WTC11 (cell line): Measurements from ENCODE around the gene NAV3.

Experiments
- ARID4B ChIP-seq: sonication (generic); formaldehyde crosslinking; IDR thresholded peaks from 2 replicates; pipeline ENCODE4 v1.8.0; 2023; ENCODE audit warnings: missing genetic modification reagents, mild to moderate bottlenecking, borderline replicate concordance
- ELF4 ChIP-seq: sonication (generic); formaldehyde crosslinking; IDR thresholded peaks from 2 replicates; pipeline ENCODE4 v1.8.1; 2022; ENCODE audit warnings: low read depth, mild to moderate bottlenecking, moderate library complexity, missing genetic modification reagents
- ESRRA ChIP-seq: sonication (generic); formaldehyde crosslinking; IDR thresholded peaks from 2 replicates; pipeline ENCODE4 v1.8.1; 2022; ENCODE audit warnings: mild to moderate bottlenecking, missing genetic modification reagents, borderline replicate concordance
- FOXP1 ChIP-seq: sonication (generic); formaldehyde crosslinking; IDR thresholded peaks from 2 replicates; pipeline ENCODE4 v1.8.0; 2022; ENCODE audit warnings: missing genetic modification reagents, mild to moderate bottlenecking, moderate library complexity, borderline replicate concordance
- GABPB1 ChIP-seq: sonication (generic); formaldehyde crosslinking; IDR thresholded peaks from 2 replicates; pipeline ENCODE4 v1.8.1; 2023; ENCODE audit warnings: mild to moderate bottlenecking, missing genetic modification reagents
- JAZF1 ChIP-seq: fragments of 250-450 bp; sonication (Bioruptor Pico); IDR thresholded peaks from 2 replicates; pipeline ENCODE4 v1.9.0; 2021; ENCODE audit warnings: moderate library complexity, mild to moderate bottlenecking, inconsistent platforms
- NFYB ChIP-seq: sonication (generic); formaldehyde crosslinking; conservative IDR thresholded peaks from 2 replicates; pipeline ENCODE4 v1.8.0; 2022; ENCODE audit warnings: low read depth, missing genetic modification reagents
- NR3C1 ChIP-seq: sonication (generic); formaldehyde crosslinking; conservative IDR thresholded peaks from 2 replicates; pipeline ENCODE4 v1.8.1; 2023; ENCODE audit warnings: low read depth, mild to moderate bottlenecking, missing genetic modification reagents
- RORB ChIP-seq: fragments of 250-450 bp; sonication (Bioruptor Pico); IDR thresholded peaks from 2 replicates; pipeline ENCODE4 v1.9.0; 2021; ENCODE audit warnings: mild to moderate bottlenecking
- SP1 ChIP-seq: sonication (generic); formaldehyde crosslinking; conservative IDR thresholded peaks from 2 replicates; pipeline ENCODE4 v1.8.1; 2022; ENCODE audit warnings: missing genetic modification reagents
- ZNF263 ChIP-seq: sonication (generic); formaldehyde crosslinking; IDR thresholded peaks from 2 replicates; pipeline ENCODE4 v1.8.1; 2022; ENCODE audit warnings: low read depth, mild to moderate bottlenecking, moderate library complexity, missing genetic modification reagents
- TF ChIP-seq, protein P1 (sequence below): fragments of 200-600 bp; IDR thresholded peaks from 2 replicates; pipeline ENCODE4 v1.8.0; 2022; ENCODE audit warnings: antibody characterized with exemption
- TF ChIP-seq, protein P2 (sequence below): sonication (generic); formaldehyde crosslinking; IDR thresholded peaks from 2 replicates; pipeline ENCODE4 v1.8.0; 2023; ENCODE audit warnings: mild to moderate bottlenecking, missing genetic modification reagents

DNA sequence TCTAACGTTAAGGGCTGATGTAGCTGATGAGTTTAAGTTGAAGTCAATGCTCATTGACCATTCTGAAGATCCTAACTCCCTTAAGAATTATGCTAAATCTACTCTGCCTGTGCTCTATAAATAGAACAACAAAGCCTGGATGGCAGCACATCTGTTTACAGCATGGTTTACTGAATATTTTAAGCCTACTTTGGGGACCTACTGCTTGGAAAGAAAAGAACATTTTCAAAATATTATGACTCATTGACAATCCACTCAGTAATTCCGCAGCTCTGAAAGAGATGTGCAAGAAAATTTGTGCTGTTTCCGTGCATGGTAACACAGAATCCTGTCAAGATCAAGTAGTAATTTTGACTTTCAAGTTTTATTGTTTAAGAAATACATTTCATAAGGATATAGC is 35.0 kb upstream of the NAV3 start:
- no peak for TF ChIP-seq ARID4B (CRISPR knock-in tag)
- TF ChIP-seq ESRRA (CRISPR knock-in tag) = no peak
- TF ChIP-seq RORB (CRISPR knock-in tag) = no peak
- TF ChIP-seq GABPB1 (CRISPR knock-in tag) = no peak
- TF ChIP-seq, protein P1, sequence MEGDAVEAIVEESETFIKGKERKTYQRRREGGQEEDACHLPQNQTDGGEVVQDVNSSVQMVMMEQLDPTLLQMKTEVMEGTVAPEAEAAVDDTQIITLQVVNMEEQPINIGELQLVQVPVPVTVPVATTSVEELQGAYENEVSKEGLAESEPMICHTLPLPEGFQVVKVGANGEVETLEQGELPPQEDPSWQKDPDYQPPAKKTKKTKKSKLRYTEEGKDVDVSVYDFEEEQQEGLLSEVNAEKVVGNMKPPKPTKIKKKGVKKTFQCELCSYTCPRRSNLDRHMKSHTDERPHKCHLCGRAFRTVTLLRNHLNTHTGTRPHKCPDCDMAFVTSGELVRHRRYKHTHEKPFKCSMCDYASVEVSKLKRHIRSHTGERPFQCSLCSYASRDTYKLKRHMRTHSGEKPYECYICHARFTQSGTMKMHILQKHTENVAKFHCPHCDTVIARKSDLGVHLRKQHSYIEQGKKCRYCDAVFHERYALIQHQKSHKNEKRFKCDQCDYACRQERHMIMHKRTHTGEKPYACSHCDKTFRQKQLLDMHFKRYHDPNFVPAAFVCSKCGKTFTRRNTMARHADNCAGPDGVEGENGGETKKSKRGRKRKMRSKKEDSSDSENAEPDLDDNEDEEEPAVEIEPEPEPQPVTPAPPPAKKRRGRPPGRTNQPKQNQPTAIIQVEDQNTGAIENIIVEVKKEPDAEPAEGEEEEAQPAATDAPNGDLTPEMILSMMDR = no peak
- no peak for TF ChIP-seq NR3C1 (CRISPR knock-in tag)
- no peak for TF ChIP-seq ZNF263 (CRISPR knock-in tag)
- no peak for TF ChIP-seq FOXP1 (CRISPR knock-in tag)
- TF ChIP-seq, protein P2, sequence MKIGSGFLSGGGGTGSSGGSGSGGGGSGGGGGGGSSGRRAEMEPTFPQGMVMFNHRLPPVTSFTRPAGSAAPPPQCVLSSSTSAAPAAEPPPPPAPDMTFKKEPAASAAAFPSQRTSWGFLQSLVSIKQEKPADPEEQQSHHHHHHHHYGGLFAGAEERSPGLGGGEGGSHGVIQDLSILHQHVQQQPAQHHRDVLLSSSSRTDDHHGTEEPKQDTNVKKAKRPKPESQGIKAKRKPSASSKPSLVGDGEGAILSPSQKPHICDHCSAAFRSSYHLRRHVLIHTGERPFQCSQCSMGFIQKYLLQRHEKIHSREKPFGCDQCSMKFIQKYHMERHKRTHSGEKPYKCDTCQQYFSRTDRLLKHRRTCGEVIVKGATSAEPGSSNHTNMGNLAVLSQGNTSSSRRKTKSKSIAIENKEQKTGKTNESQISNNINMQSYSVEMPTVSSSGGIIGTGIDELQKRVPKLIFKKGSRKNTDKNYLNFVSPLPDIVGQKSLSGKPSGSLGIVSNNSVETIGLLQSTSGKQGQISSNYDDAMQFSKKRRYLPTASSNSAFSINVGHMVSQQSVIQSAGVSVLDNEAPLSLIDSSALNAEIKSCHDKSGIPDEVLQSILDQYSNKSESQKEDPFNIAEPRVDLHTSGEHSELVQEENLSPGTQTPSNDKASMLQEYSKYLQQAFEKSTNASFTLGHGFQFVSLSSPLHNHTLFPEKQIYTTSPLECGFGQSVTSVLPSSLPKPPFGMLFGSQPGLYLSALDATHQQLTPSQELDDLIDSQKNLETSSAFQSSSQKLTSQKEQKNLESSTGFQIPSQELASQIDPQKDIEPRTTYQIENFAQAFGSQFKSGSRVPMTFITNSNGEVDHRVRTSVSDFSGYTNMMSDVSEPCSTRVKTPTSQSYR (CRISPR knock-in tag) = no peak
- TF ChIP-seq SP1 (CRISPR knock-in tag) = no peak
- TF ChIP-seq NFYB (CRISPR knock-in tag) = no peak
- TF ChIP-seq ELF4 = no peak
- TF ChIP-seq JAZF1 = no peak
